Sigmoid colon (tissue), 7 donors: ENCODE results near the gene GRIP1. TPM values are rescaled to one million over a fixed set of nuclear protein-coding genes. Genes with fewer than 3 reads are reported as not detected.

Source experiments
- DNase-seq: peaks from one replicate; pipeline ENCODE4 v3.0.0-alpha.2; 2019
- H3K27ac ChIP-seq, 4 donors: fragments of 200-600 bp; sonication (generic); one replicate each; pipeline ENCODE4 v1.5.1; 2016 to 2019; ENCODE audit warnings: mild to moderate bottlenecking in 1 of 4
- H3K27me3 ChIP-seq, 3 donors: fragments of 200-600 bp; sonication (generic); one replicate each; pipeline ENCODE4 v1.5.1; 2019; ENCODE audit warnings: mild to moderate bottlenecking in 1 of 3
- H3K36me3 ChIP-seq, 4 donors: fragments of 200-600 bp; sonication (generic); one replicate each; pipeline ENCODE4 v1.5.1; 2016 to 2019
- H3K4me1 ChIP-seq, 4 donors: fragments of 200-600 bp; sonication (generic); one replicate each; pipeline ENCODE4 v1.5.1; 2017 to 2019
- H3K4me3 ChIP-seq, 4 donors: fragments of 200-600 bp; sonication (generic); one replicate each; pipeline ENCODE4 v1.5.1; 2017 to 2019; ENCODE audit warnings: mild to moderate bottlenecking in 2 of 4, moderate library complexity in 1 of 4
- H3K9me3 ChIP-seq, 4 donors: fragments of 200-600 bp in 3 of 4; sonication (generic) in 3 of 4; one replicate each; pipeline versions ENCODE4 v1.5.1 to v1.6.1; 2013 to 2019
- CTCF ChIP-seq, 4 experiments: fragments of 450-650 bp in 3 of 4; fragments of 200-600 bp in 1 of 4; IDR thresholded peaks; one replicate each; pipeline ENCODE4 v1.5.1; 2016 to 2019; ENCODE audit warnings: antibody characterized with exemption in 4 of 4, mild to moderate bottlenecking in 3 of 4, moderate library complexity in 2 of 4
- EP300 ChIP-seq, 4 donors: sonication (generic); formaldehyde crosslinking; IDR thresholded peaks; one replicate each; pipeline ENCODE4 v1.6.1; 2017; ENCODE audit warnings: antibody characterized with exemption in 4 of 4
- POLR2A ChIP-seq, 2 donors: fragments of 450-650 bp; IDR thresholded peaks; one replicate each; pipeline ENCODE4 v1.6.1; 2016; ENCODE audit warnings: antibody characterized with exemption in 2 of 2, mild to moderate bottlenecking in 2 of 2, moderate library complexity in 2 of 2
- POLR2AphosphoS5 ChIP-seq, 4 donors: sonication (generic); formaldehyde crosslinking; IDR thresholded peaks; one replicate each; pipeline ENCODE4 v1.6.1; 2017; ENCODE audit warnings: antibody characterized with exemption in 4 of 4
- WGBS, 2 donors: extraction: QIAGEN DNeasy Blood & Tissue Kit; methylation state at CpG; one replicate each; pipeline ENCODE4 v1.1.7; 2013; 5-methylcytosine and 5-hydroxymethylcytosine counted together
- intact Hi-C: fragments of 100-400 bp; cut with DNase I; formaldehyde crosslinking; loops from one replicate; pipeline ENCODE4 v1.15.1; 2023
- polyA plus RNA-seq, 3 donors: library from polyadenylated mRNA; stranded (reverse); fragments of 200-250 nt; gene quantifications; one replicate each; pipeline ENCODE4 v1.2.3, GENCODE V29; 2013
- total RNA-seq, 4 donors: library from RNA; depleted of rRNA; stranded (reverse); fragments of >200 nt; gene quantifications; one replicate each; pipeline ENCODE4 v1.1.0, GENCODE V29; 2016
- donor health status: healthy with polysubstance abuse.
- donor health status: Bipolar disorder and iron deficiency.
- donor health status: healthy.

GRIP1 gene
- total and polyA plus RNA-seq, 7 donors: 0.46 to 14.0 (median 6.3) TPM

DNA sequence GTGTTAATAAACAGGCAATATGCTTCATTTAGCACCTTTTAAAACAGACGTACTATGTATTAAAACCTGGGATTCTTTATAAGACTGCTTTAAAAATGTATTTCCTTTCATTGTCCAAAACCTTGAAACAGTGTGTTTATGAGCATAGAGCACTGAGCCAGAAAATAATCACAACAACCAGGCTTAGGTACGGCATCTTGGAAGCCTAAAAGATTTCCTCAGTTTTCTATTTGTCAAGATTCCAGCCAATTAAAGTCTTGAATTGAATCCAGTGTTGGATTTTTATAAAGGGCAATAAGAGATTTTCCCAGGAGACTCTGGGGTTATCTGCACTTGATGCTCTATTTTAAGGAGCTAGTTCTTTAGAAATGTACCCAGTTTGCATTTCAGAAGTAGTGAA, 80.3 kb downstream of the GRIP1 start:
- intact Hi-C loops: no loop called here

DNA sequence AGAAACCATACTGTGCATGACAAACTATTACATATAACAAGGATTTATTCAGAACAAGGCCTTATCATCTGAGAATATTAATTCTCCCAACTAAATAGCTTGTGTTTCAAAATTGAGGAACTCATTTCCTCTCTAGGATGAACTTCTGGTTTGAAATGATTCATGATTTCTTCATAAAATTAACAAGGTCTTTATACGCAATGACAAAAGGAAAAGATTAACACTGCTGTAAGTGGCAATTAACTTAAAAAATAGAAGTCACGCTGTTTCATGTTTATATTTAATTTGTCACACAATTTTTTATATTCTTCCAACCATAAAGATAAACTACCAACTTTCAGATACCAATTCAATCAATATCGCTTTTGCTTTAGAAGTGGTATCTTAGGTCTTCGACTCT, 80.8 kb downstream of the GRIP1 start:
- no peak overlapping the region for H3K4me3 ChIP-seq
- DNase-seq: no peak
- no peaks in the 10 kb centered on the region for H3K9me3 ChIP-seq
- H3K4me1 ChIP-seq: peaks cover 0 to 7% (median 0%) of the 10 kb centered on the region in 4 donors
- intact Hi-C loops: no loop called here
- no peaks in the 10 kb centered on the region for H3K27me3 ChIP-seq
- 85 to 90% methylated on average over 4 of the region's 4 CpGs for WGBS, 2 donors
- no peaks in the 10 kb centered on the region for H3K36me3 ChIP-seq
- no peak overlapping the region for H3K27ac ChIP-seq
- TF ChIP-seq EP300 (IDR thresholded peaks at IDR 0.05): no peak
- TF ChIP-seq CTCF (IDR thresholded peaks at IDR 0.05): no peak
- no peak for TF ChIP-seq POLR2AphosphoS5 (IDR thresholded peaks at IDR 0.05)
- no peak for TF ChIP-seq POLR2A (IDR thresholded peaks at IDR 0.05)

More for the DNA sequence above, 80.3 kb downstream of the GRIP1 start:
- no peaks in the 10 kb centered on the region for H3K9me3 ChIP-seq
- H3K4me3 ChIP-seq: no peak overlapping the region
- H3K4me1 ChIP-seq: peaks cover 0 to 7% (median 0%) of the 10 kb centered on the region in 4 donors
- H3K36me3 ChIP-seq: no peaks in the 10 kb centered on the region
- H3K27me3 ChIP-seq: no peaks in the 10 kb centered on the region
- WGBS, 2 donors: 81 to 82% methylated on average over 2 of the region's 2 CpGs
- no peak for DNase-seq
- no peak overlapping the region for H3K27ac ChIP-seq
- TF ChIP-seq CTCF (IDR thresholded peaks at IDR 0.05) (no peak), POLR2AphosphoS5 (IDR thresholded peaks at IDR 0.05) (no peak), EP300 (IDR thresholded peaks at IDR 0.05) (no peak), POLR2A (IDR thresholded peaks at IDR 0.05) (no peak)

- H3K4me3 ChIP-seq: no peak overlapping the region
- H3K27ac ChIP-seq: no peak overlapping the region
- intact Hi-C loops: no loop called here
- H3K4me1 ChIP-seq: peaks cover 0 to 4% (median 0%) of the 10 kb centered on the region in 4 donors
- no peaks in the 10 kb centered on the region for H3K27me3 ChIP-seq
- DNase-seq: no peak
- no peaks in the 10 kb centered on the region for H3K9me3 ChIP-seq
- no peak for TF ChIP-seq POLR2AphosphoS5 (IDR thresholded peaks at IDR 0.05)
- no peak for TF ChIP-seq POLR2A (IDR thresholded peaks at IDR 0.05)
- TF ChIP-seq CTCF (IDR thresholded peaks at IDR 0.05): no peak
- no peak for TF ChIP-seq EP300 (IDR thresholded peaks at IDR 0.05)
- WGBS, 2 donors: 64 to 83% methylated on average over 2 of the region's 2 CpGs
- no peaks in the 10 kb centered on the region for H3K36me3 ChIP-seq
These were observed 82.7 kb downstream of the GRIP1 start for GRCh38 chr12:66596199-66596598.

DNA sequence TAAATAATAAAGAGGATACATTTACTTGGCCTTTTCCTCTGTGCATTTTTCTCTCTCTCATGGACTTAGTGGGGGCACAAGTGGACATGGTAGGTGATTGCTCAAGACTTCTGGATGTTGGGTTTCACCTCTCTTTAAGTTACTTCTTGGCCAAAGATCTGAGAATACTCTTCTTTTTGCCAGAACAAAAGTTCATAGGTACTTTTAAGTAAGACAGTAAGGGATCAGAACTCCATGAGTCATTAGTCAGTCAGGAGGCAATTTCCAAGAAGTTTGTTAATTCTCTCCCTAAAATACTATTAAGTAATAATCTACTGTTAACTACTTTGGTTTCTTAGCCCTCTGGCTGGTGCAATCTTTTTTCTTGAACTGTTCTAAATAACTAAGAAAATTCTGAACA, 84.2 kb downstream of the GRIP1 start:
- TF ChIP-seq CTCF (IDR thresholded peaks at IDR 0.05) (no peak), POLR2A (IDR thresholded peaks at IDR 0.05) (no peak), EP300 (IDR thresholded peaks at IDR 0.05) (no peak), POLR2AphosphoS5 (IDR thresholded peaks at IDR 0.05) (no peak)
- no peaks in the 10 kb centered on the region for H3K36me3 ChIP-seq
- no peak for DNase-seq
- no peaks in the 10 kb centered on the region for H3K27me3 ChIP-seq
- intact Hi-C loops: no loop called here
- H3K27ac ChIP-seq: no peak overlapping the region
- no peak overlapping the region for H3K4me3 ChIP-seq
- H3K4me1 ChIP-seq: no peaks in the 10 kb centered on the region
- H3K9me3 ChIP-seq: no peaks in the 10 kb centered on the region

GRCh38 chr12:66590275-66590985, 88.4 kb downstream of the GRIP1 start:
- Histone ChIP-seq H3K4me1 (no peaks in the 10 kb centered on the region), H3K27ac (no peak overlapping the region), H3K4me3 (no peak overlapping the region), H3K9me3 (peaks cover 0 to 2% (median 0%) of the 10 kb centered on the region in 4 donors), H3K36me3 (no peaks in the 10 kb centered on the region), H3K27me3 (no peaks in the 10 kb centered on the region)
- WGBS, 2 donors: 79 to 86% methylated on average over 2 of the region's 2 CpGs
- DNase-seq: no peak
- intact Hi-C loops: no loop called here
- TF ChIP-seq POLR2A (IDR thresholded peaks at IDR 0.05) (no peak), CTCF (IDR thresholded peaks at IDR 0.05) (no peak), POLR2AphosphoS5 (IDR thresholded peaks at IDR 0.05) (no peak), EP300 (IDR thresholded peaks at IDR 0.05) (no peak)
